ENCODE data around the gene ATP8A1.

DNA sequence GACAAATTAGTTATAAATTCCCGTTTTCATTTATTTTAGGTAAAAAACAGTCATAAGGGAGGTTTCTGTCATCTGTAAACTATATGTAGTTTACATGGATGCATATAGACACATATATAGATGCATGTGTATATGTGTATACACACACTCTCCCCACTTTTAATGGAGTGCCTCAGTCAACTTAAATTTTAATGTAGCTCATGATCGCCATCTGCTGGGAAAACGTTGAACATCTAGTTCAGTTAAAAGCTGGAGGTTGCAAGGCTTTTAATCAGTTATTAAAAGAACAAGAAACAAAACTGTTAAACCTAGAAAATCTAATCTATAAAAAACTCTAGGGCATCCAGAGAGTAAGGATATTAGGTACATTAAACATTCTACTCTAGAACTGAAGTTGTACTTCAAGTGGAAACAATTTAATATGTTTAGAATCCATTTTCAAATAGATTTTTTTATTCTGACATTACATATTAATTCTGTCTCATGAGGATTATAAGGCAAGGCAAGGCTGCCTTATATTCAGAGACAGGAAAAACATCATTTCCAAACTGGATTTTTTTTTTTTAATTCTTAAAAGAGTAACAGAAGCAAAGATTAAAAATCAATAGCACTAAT lies 137.0 kb downstream of the ATP8A1 start:
- TF ChIP-seq YY1 (IDR thresholded peaks at IDR 0.05; ENCODE audit: low read depth), result no peak
- no peak for TF ChIP-seq NFIC (IDR thresholded peaks at IDR 0.05)
- no peak for TF ChIP-seq TAF1 (IDR thresholded peaks at IDR 0.05; ENCODE audit: low read depth)
- TF ChIP-seq, protein P1, sequence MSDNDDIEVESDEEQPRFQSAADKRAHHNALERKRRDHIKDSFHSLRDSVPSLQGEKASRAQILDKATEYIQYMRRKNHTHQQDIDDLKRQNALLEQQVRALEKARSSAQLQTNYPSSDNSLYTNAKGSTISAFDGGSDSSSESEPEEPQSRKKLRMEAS (IDR thresholded peaks at IDR 0.05), result no peak
- no peak for TF ChIP-seq TCF12 (IDR thresholded peaks at IDR 0.05; ENCODE audit: low read depth)
- peak; percentile 76 for TF ChIP-seq RAD21 (IDR thresholded peaks at IDR 0.05; ENCODE audit: low read depth)
- TF ChIP-seq EP300 (IDR thresholded peaks at IDR 0.05; ENCODE audit: borderline replicate concordance), result no peak
- no peak for TF ChIP-seq FOXM1 (IDR thresholded peaks at IDR 0.05; ENCODE audit: borderline replicate concordance, low read depth)
- TF ChIP-seq, protein P2, sequence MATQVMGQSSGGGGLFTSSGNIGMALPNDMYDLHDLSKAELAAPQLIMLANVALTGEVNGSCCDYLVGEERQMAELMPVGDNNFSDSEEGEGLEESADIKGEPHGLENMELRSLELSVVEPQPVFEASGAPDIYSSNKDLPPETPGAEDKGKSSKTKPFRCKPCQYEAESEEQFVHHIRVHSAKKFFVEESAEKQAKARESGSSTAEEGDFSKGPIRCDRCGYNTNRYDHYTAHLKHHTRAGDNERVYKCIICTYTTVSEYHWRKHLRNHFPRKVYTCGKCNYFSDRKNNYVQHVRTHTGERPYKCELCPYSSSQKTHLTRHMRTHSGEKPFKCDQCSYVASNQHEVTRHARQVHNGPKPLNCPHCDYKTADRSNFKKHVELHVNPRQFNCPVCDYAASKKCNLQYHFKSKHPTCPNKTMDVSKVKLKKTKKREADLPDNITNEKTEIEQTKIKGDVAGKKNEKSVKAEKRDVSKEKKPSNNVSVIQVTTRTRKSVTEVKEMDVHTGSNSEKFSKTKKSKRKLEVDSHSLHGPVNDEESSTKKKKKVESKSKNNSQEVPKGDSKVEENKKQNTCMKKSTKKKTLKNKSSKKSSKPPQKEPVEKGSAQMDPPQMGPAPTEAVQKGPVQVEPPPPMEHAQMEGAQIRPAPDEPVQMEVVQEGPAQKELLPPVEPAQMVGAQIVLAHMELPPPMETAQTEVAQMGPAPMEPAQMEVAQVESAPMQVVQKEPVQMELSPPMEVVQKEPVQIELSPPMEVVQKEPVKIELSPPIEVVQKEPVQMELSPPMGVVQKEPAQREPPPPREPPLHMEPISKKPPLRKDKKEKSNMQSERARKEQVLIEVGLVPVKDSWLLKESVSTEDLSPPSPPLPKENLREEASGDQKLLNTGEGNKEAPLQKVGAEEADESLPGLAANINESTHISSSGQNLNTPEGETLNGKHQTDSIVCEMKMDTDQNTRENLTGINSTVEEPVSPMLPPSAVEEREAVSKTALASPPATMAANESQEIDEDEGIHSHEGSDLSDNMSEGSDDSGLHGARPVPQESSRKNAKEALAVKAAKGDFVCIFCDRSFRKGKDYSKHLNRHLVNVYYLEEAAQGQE (IDR thresholded peaks at IDR 0.05; ENCODE audit: low read depth), result no peak
- no peak for TF ChIP-seq CEBPB (IDR thresholded peaks at IDR 0.05)
- no peak for TF ChIP-seq USF1 (IDR thresholded peaks at IDR 0.05)
